ENCODE results near the gene FAM83F.

- TF ChIP-seq POLR2A (IDR thresholded peaks at IDR 0.05), result no peak
- TF ChIP-seq, protein P1, sequence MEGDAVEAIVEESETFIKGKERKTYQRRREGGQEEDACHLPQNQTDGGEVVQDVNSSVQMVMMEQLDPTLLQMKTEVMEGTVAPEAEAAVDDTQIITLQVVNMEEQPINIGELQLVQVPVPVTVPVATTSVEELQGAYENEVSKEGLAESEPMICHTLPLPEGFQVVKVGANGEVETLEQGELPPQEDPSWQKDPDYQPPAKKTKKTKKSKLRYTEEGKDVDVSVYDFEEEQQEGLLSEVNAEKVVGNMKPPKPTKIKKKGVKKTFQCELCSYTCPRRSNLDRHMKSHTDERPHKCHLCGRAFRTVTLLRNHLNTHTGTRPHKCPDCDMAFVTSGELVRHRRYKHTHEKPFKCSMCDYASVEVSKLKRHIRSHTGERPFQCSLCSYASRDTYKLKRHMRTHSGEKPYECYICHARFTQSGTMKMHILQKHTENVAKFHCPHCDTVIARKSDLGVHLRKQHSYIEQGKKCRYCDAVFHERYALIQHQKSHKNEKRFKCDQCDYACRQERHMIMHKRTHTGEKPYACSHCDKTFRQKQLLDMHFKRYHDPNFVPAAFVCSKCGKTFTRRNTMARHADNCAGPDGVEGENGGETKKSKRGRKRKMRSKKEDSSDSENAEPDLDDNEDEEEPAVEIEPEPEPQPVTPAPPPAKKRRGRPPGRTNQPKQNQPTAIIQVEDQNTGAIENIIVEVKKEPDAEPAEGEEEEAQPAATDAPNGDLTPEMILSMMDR (IDR thresholded peaks at IDR 0.05), result no peak
Observed at GRCh38 chr22:39967103-39967829, 27.5 kb upstream of the FAM83F start.
